Esophagus mucosa (tissue), 1 donor: ENCODE measurements around the gene DDIAS. TPM values are rescaled to one million over a fixed set of nuclear protein-coding genes. Genes with fewer than 3 reads are reported as not detected.
"Not testable (repeated sequence)": the region's sequence is repeated elsewhere in the genome, so short reads cannot be mapped to it uniquely, and the experiment has no call there.

Experiments
- ATAC-seq: fragments of 200-7000 bp; cut with Tn5 transposase; one replicate; pipeline ENCODE4 v1.9.1; 2020
- total RNA-seq: library from RNA; stranded (reverse); gene quantifications from one replicate; pipeline ENCODE4 v1.2.4, GENCODE V29; 2023
- donor health status: DM: yes; HTN: yes; CAD: no.

DDIAS gene
- total RNA-seq, 1 donor from 2014 or later: 8.9 TPM

DNA sequence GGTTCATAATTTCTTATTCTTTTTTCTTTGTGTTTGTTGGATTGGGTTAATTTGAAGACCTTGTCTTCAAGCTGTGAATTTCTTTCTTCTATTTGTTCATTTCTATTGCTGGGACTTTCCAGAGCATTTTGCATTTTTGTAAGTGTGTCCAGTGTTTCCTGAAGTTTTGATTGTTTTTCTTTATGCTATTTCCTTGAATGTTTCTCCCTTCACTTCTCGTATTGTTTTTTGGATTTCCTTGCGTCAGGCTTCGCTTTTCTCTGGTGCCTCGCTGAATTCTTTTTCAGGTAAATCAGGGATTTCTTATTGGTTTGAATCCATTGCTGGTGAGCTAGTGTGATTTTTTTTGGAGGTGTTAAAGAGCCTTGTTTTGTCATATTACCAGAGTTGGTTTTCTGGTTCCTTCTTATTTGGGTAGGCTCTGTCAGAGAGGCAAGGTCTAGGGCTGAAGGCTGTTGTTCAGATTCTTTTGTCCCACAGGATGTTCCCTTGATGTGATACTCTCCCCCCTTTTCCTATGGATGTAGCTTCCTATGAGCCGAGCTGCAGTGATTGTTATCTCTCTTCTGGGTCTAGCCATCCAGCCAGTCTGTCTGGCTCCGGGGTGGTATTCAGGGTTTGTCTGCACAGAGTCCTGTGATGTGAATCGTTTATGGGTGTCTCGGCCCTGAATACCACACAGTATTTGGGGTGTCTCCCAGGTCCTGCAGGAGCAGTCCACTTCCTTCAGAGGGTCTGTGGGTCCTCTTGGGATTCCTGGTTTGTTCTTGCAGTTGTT lies 21.0 kb downstream of the DDIAS start:
- ATAC-seq: not testable (repeated sequence)

DNA sequence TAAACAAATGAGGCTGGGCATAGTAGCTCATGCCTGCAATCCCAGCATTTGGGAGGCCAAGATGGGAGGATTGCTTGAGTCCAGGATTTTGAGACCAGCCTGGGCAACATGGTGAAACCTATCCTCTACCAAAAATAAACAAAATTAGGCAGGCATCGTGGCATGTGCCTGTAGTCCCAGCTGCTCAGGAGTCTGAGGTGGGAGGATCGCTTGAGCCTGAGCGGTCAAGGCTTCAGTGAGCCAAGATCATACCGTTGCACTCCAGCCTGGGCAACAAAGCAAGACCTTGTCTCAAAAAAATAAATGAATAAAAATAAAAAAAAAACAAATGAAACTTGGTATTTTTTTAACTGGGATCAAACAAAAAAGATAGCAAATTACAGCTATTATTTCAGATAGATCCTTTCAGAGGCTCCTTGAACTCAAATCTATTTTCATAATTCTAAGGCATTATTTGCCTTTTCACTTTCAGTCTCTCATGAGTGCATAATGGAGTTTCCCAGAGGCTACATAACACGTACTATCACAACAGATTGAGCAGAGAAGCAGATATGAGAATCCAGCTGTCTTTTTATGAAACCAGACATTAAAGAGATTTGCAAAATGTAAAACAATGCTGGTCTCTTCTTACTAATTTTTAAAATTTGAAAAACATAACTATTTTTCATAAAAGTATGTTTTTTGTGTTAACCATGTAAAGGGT lies 23.1 kb downstream of the DDIAS start:
- ATAC-seq: no peak

DNA sequence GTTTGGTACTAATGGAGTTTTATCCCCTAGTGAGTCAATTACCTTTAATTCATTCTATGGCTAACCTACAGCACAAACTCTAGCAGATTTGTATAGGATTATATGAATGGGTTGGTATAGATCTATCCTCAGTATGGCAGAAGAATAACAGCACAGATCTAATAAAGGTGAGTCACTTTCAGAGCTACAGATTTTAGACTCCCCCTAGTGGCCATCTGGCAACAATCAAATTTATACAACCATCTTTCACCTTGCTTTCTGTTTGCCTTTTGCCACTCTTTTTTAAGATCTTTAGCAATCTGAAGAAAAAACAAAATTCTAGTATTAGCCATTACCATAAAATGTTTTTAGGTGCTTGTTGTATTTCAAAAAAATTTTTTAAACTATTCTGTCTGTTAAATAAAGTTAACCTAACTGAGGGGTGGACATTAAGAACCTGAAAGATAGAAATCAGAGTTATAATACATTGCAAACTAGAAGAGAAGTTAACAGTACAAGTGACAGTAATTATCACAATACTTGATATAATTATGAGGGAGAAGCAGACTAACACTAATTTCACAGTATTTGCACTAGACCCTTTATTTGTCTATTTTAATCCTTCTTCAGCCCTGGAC lies 25.8 kb downstream of the DDIAS start:
- ATAC-seq: peak; percentile 73

DNA sequence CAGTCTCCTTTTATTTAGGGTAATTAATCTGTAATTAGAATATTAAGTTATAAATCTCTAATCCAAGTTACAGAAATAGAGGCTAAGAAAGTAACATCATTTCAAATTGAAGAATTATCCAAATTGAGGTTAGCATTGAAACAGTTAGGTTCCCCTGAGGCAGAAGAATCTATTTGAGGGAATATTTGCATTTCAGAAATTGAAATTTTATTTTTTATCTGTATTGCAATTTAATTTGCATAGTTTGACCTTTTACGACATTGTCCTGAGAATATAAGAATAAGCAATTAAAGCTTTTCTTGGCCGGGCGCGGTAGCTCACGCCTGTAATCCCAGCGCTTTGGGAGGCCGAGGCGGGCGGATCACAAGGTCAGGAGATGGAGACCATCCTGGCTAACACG lies 27.6 kb downstream of the DDIAS start:
- no peak for ATAC-seq

GRCh38 chr11:82930229-82930628 lies 28.7 kb downstream of the DDIAS start:
- no peak for ATAC-seq

DNA sequence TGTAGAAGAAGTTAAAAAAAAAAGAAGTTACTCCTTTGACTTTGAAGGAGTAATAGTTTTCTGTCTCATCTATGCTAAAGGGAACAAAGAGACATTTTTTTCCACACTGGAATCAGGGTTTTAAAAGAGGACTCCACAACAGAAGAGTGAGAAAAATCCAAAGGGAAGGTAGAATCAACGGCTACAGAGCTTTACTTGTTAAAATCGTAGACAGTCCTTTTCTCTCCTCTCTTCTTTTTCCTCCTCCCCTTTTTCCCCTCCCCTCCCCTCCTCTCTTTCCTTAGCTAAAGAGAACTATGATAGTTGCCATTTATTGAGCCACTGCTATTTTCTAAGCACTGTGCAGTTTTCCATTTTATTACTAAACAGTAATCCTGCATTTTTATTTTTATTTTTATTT lies 29.2 kb downstream of the DDIAS start:
- ATAC-seq: no peak

DNA sequence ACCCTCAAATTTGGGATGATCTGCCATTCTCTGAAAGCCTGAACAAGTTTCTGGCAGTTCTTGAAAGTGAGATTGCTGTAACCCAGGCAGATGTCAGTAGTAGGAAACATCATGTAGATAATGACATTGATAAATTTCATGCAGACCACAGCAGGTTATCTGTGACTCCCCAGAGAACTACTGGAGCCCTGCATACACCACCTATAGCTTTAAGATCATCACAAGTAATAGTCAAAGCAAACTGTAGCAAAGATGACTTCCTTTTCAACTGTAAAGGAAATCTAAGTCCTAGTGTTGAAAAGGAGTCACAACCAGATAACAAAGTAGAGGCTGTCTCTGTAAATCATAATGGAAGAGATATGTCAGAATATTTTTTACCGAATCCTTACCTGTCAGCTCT lies 31.0 kb downstream of the DDIAS start:
- no peak for ATAC-seq

DNA sequence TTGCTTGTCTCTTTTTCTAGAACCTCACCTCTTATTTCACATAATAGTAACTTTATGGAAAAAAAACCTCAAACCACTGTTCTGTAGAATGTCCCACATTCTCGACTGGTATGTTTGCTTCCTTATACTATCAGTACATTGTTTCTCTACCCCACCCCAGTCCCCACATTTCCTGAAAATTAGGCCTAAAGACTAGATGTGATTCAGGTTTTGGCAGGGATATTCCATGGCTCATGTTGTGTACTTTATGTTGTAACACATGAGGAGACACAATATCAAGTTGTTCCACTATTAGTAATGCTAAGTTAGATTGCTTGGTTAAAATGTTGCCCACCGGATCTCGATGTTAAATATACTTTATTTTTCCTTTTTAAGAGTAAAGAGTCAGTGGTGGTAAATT lies 34.7 kb downstream of the DDIAS start:
- peak; percentile 59 for ATAC-seq

GRCh38 chr11:82937554-82937953 lies 36.0 kb downstream of the DDIAS start:
- ATAC-seq: no peak

DNA sequence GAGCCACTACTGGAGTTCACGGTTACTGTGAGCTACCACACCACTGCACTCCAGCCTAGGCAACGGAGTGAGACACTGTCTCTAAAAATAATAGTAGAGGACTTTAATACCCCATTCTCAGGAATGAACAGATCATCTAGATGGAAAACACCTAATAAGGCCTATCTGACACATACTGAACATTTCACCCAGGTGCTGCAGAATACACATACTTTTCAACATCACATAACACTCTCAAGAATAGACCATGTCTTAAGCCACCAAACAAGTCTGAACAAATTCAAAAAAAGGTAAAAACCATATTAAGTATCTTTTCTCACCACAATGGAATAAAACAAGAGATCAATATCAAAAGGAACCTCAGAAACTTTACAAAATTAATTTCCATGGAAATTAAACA lies 37.9 kb downstream of the DDIAS start:
- ATAC-seq: no peak

DNA sequence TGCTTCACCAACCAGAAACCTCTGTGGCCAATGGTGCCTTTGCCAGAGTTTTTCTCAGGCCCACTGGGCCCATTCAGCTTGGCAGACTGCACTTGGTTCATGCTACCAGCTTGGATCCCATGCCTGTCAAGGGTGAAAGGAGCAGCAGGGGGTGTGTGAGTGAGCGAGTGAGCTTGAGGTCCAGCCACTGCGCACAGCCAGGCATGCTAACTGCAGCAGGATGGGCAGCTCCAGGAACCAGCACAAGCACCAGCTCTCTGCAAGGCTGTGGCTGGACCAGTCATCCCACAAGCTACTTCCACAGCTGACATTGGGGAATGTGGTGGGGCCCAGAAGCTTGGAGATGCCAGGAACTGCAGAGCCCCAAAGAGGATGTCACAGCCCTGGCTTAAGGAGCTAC lies 40.8 kb downstream of the DDIAS start:
- no peak for ATAC-seq

DNA sequence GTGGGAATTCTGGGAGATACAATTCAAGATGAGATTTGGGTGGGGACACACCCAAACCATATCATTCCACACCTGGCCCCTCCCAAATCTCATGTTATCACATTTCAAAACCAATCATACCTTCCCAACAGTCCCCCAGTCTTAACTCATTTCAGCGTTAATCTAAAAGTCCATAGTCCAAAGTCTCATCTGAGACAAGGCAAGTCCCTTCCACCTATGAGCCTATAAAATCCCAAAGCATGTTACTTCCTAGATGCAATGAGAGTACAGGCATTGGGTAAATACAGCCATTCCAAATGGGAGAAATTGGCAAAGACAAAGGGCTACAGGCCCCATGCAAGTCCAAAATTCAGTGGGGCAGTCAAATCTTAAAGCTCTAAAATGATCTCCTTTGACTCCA lies 41.9 kb downstream of the DDIAS start:
- ATAC-seq: not testable (repeated sequence)

DNA sequence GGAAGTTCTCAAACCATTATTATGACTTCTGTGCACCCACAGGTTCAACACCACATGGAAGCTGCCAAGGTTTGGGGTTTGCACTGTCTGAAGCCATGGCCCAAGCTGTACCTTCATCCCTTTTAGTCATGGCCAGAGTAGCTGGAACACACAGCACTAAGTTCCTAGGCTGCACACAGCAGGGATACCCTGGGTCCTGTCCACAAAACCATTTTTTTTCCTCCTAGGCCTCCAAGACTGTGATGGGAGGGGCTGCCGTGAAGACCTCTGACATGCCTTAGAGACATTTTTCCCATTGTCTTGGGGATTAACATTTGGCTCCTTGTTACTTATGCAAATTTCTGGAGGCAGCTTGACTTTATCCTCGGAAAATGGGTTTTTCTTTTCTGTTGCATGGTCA lies 42.7 kb downstream of the DDIAS start:
- no peak for ATAC-seq

DNA sequence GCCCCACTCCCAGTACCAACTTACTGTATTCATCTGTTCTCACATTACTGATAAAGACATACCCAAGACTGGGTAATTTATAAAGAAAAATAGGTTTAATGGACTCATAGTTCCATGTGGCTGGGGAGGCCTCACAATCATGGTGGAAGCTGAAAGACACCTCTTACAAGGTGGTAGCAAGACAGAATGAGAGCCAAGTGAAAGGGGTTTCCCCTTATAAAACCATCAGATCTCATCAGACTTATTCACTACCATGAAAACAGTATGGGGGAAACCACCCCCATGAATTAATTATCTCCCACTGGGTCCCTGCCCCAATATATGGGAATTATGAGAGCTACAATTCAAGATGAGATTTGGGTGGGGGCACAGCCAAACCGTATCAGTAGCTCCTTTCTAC lies 43.5 kb downstream of the DDIAS start:
- not testable (repeated sequence) for ATAC-seq

DNA sequence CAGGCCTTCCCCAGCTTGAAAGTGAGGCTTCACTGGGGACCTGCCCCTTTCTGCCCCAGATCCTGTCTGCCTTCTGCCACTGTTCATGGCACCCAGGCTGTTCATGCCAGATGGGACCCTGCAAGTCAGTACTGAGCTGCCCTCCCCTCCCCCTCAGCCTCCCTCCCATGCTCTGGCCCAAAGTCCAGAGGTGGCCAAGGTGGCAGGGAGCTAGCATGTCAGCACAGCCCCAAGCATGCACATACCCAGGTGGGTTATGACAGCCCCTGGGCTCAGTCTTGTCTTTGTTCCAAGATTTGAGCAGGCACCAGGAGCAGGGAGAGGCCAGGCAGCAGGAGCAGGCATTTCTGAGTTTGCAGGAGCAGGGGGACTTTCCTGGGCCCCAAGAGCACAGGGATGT lies 44.1 kb downstream of the DDIAS start:
- ATAC-seq: no peak

DNA sequence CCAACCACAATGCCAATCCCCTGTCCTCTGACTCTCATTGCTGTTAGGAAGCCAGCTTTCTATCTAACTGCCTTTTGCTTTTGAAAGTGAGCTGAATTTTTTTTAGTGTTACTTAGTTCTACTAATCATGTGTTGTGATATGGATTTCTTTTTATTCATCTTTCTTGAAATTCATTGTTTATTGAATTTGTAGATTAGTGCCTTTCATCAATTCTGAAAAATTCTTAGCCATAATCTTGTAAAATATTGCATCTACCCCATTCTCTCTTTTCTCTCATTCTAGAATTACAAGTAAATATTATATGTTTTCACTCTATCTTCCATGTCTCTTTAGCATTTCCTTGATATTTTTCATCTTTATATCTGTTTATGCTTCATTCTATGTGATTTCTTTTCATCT lies 47.8 kb downstream of the DDIAS start:
- ATAC-seq: no peak

DNA sequence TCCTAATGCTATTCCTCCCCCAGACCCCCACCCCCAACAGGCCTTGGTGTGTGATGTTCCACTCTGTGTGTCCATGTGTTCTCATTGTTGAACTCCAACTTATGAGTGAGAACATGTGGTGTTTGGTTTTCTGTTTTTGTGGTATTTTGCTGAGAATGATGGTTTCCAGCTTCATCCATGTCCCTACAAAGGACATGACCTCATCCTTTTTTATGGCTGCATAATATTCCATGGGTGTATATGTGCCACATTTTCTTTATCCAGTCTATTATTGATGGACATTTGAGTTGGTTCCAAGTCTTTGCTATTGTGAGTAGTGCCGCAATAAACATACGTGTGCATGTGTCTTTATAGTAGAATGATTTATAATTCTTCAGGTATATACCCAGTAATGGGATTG lies 49.0 kb downstream of the DDIAS start:
- not testable (repeated sequence) for ATAC-seq

- not testable (repeated sequence) for ATAC-seq
Observed at GRCh38 chr11:82955736-82956453, 54.4 kb downstream of the DDIAS start.

- ATAC-seq: no peak
Observed at GRCh38 chr11:82959987-82960778, 58.6 kb downstream of the DDIAS start.

- ATAC-seq: no peak
Observed at GRCh38 chr11:82960779-82961143, 59.2 kb downstream of the DDIAS start.

DNA sequence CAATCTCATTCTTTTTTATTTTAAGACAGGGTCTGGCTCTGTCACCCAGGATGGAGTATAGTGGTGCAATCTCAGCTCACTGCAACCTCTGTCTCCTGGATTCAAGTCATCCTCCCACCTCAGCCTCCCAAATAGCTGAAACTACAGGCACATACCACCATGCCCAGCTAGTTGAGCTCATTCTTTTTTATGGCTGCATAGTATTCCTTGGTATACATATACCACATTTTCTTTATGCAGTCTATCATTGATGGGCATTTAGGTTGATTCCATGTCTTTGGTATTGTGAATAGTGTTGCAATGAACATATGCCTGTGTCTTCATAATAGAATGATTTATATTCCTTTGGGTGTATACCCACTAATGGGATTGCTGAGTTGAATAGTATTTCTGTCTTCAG lies 60.5 kb downstream of the DDIAS start:
- not testable (repeated sequence) for ATAC-seq

DNA sequence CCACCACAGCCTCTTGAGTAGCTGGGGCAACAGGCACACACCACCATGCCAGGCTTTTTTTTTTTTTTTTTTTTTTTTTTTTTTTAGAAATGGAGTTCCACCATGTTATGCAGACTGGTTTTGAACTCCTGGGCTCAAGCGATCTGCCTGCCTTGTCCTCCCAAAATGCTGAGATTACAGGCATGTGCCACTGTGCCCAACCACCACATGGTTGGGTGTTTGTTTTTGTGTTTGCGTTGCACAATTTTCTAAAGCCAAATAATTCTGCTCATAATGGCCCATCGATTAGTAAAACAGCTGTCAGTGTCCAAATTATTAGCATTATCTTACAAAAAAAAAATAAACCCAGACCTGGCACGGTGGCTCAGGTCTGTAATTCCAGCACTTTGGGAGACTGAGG lies 65.8 kb downstream of the DDIAS start:
- no peak for ATAC-seq
